Measurements from ENCODE around the gene DHX57.

DHX57 gene, protein sequence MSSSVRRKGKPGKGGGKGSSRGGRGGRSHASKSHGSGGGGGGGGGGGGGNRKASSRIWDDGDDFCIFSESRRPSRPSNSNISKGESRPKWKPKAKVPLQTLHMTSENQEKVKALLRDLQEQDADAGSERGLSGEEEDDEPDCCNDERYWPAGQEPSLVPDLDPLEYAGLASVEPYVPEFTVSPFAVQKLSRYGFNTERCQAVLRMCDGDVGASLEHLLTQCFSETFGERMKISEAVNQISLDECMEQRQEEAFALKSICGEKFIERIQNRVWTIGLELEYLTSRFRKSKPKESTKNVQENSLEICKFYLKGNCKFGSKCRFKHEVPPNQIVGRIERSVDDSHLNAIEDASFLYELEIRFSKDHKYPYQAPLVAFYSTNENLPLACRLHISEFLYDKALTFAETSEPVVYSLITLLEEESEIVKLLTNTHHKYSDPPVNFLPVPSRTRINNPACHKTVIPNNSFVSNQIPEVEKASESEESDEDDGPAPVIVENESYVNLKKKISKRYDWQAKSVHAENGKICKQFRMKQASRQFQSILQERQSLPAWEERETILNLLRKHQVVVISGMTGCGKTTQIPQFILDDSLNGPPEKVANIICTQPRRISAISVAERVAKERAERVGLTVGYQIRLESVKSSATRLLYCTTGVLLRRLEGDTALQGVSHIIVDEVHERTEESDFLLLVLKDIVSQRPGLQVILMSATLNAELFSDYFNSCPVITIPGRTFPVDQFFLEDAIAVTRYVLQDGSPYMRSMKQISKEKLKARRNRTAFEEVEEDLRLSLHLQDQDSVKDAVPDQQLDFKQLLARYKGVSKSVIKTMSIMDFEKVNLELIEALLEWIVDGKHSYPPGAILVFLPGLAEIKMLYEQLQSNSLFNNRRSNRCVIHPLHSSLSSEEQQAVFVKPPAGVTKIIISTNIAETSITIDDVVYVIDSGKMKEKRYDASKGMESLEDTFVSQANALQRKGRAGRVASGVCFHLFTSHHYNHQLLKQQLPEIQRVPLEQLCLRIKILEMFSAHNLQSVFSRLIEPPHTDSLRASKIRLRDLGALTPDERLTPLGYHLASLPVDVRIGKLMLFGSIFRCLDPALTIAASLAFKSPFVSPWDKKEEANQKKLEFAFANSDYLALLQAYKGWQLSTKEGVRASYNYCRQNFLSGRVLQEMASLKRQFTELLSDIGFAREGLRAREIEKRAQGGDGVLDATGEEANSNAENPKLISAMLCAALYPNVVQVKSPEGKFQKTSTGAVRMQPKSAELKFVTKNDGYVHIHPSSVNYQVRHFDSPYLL (N-terminal part only)
- long read RNA-seq, full-length matches to known transcripts: 20 of 37 reads
- long read RNA-seq, partial matches to known transcripts: 12 of 37 reads
- long read RNA-seq, other reads (novel, unspliced or antisense): 5 of 37 reads

DNA sequence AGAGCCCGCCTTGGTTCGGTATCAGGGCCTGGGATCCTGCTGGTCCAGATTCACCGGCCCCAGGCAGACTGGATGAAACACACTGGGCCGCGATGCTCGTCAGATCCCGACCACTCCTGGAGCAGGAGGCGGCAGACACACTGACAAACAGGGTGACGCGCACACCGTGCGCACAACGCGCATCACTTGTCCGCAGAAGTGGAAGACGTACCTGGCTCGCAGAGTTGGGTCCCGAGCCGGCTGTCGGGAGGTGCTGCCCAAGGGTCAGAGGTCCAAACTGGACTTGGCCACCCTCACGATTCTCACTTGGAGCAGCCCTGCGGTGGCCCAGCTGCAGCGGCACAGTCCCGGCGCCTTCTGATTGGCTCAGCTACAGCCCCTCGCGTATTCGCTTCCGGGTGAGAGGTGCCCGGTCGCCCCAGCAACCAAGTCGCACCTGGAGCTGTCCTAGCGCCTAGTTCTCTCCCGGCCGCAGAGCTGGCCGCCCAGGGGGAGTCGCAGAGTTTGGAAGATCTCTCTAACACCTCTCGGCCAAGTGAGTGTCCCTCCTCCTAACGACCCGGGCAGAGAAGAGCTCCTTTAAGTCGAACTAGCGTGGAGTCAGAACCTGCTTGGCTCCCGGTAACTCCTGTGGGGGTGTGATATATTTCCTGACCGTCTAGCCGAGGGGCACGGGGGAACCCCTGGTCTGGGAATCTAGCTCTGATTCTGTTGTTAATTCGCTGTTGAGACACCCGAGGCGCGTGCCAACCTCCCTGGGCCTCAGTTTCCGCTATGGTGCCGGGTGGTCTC, at the start of gene DHX57, which contains the start of gene MORN2:
TSS of gene DHX57 (minus strand) at position 359 of the 792 bp plus-strand sequence. CDS start 7,529 bp downstream, outside the sequence.
TSS of gene MORN2 (plus strand) at position 401 of the 792 bp plus-strand sequence.
- peak; percentile 65 to 88 for DNase-seq (ENCODE audit: low read depth in 1 of 2, low spot score in 1 of 2)
- Histone ChIP-seq H3K27ac (replicated peaks) (peak within 1 kb of the TSS; percentile 55), H3K27me3 (ENCODE audit: insufficient read depth, poor library complexity, severe bottlenecking) (no peaks in the 10 kb centered on the region), H3K4me3 (replicated peaks; ENCODE audit: insufficient read depth, low read length) (peak within 1 kb of the TSS; percentile 78)
- peak; percentile 63 for TF ChIP-seq REST (IDR thresholded peaks at IDR 0.05; ENCODE audit: insufficient replicate concordance, low read depth)
- no peak for TF ChIP-seq SPI1 (IDR thresholded peaks at IDR 0.05; ENCODE audit: borderline replicate concordance, low read depth)
- TF ChIP-seq GABPA (IDR thresholded peaks at IDR 0.05; ENCODE audit: low read depth): peak; percentile 84
- peak; percentile 45; the same call in 1 of the 2 replicates for TF ChIP-seq POLR2AphosphoS5 (IDR thresholded peaks at IDR 0.05; ENCODE audit: low read depth)
- TF ChIP-seq, protein P1, sequence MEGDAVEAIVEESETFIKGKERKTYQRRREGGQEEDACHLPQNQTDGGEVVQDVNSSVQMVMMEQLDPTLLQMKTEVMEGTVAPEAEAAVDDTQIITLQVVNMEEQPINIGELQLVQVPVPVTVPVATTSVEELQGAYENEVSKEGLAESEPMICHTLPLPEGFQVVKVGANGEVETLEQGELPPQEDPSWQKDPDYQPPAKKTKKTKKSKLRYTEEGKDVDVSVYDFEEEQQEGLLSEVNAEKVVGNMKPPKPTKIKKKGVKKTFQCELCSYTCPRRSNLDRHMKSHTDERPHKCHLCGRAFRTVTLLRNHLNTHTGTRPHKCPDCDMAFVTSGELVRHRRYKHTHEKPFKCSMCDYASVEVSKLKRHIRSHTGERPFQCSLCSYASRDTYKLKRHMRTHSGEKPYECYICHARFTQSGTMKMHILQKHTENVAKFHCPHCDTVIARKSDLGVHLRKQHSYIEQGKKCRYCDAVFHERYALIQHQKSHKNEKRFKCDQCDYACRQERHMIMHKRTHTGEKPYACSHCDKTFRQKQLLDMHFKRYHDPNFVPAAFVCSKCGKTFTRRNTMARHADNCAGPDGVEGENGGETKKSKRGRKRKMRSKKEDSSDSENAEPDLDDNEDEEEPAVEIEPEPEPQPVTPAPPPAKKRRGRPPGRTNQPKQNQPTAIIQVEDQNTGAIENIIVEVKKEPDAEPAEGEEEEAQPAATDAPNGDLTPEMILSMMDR (IDR thresholded peaks at IDR 0.05; ENCODE audit: insufficient read depth, low read length): no peak

DNA sequence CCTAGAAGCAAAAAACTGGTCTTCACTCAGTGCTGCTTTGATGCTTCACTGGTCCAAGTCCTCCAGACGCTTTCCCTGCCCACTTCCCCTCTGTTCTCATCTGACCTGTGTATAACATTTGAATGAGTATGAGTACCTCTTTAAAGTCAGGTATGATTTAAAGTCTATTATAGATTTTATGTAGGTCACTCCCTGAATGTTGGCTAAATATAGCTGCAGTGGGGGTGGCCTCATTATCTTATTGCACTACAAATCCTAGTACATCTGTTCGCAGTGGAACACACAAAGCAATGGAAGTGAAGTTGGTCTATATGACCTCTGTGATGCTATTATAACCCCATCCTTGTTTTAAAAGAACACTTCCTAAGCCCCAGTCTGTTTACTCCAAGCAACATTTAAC, 47.2 kb upstream of the DHX57 start:
- TF ChIP-seq GABPA (IDR thresholded peaks at IDR 0.05; ENCODE audit: low read depth): no peak
- TF ChIP-seq, protein P1 (IDR thresholded peaks at IDR 0.05; ENCODE audit: insufficient read depth, low read length): no peak
- TF ChIP-seq SPI1 (IDR thresholded peaks at IDR 0.05; ENCODE audit: borderline replicate concordance, low read depth): no peak
- no peak for TF ChIP-seq REST (IDR thresholded peaks at IDR 0.05; ENCODE audit: insufficient replicate concordance, low read depth)
- TF ChIP-seq POLR2AphosphoS5 (IDR thresholded peaks at IDR 0.05; ENCODE audit: low read depth): no peak
- no peak for DNase-seq (ENCODE audit: low read depth in 1 of 2, low spot score in 1 of 2)
- H3K27me3 ChIP-seq (ENCODE audit: insufficient read depth, poor library complexity, severe bottlenecking): no peaks in the 10 kb centered on the region
- no peak overlapping the region for H3K27ac ChIP-seq (replicated peaks)
- no peak overlapping the region for H3K4me3 ChIP-seq (replicated peaks; ENCODE audit: insufficient read depth, low read length)

All from HL-60 (cell line).